ENCODE data around the gene TFDP1. TPM values are rescaled to one million over a fixed set of nuclear protein-coding genes. Genes with fewer than 3 reads are reported as not detected.

TFDP1 gene
- total RNA-seq, 1 experiment from 2014 or later, result 140 TPM

DNA sequence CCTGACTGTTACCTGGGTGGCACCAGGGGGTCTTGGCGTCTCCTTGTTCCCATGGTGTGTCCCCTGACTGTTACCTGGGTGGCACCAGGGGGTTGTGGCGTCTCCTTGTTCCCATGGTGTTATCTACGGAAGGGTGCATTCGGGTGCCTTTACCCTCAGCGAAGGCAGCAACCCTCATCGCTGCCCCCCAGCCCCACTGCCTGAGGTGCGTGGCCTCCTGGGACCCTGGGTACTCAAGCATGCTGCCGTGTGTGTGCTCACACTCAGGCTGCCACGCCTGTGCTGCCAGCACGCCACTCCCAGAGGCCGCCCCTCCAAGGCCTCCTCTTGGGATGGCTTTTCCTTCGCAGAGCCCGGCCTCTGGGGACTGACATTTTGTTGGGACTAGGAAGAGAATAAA, 25.1 kb downstream of the TFDP1 start:
- H3K4me1 ChIP-seq, result no peaks in the 10 kb centered on the region
- H3K4me1 Mint-ChIP-seq (ENCODE audit: low read depth, unreplicated experiment), result no peaks in the 10 kb centered on the region
- BruUV-seq (replicated peaks), result no TSS peak
- DNase-seq, result no peak
- CTCF ChIA-PET, result no interaction called here
- H3K27me3 ChIP-seq (replicated peaks; ENCODE audit: control insufficient read depth, insufficient read depth, low read length), result no peaks in the 10 kb centered on the region
- peaks cover 69% of the 10 kb centered on the region for H3K36me3 Mint-ChIP-seq (ENCODE audit: insufficient read depth, unreplicated experiment)
- no peaks in the 10 kb centered on the region for H3K9me3 ChIP-seq
- no peak overlapping the region for H3K27ac Mint-ChIP-seq (ENCODE audit: unreplicated experiment)
- H3K27me3 Mint-ChIP-seq (ENCODE audit: insufficient read depth, unreplicated experiment), result no peaks in the 10 kb centered on the region
- TF ChIP-seq CTCF (IDR thresholded peaks at IDR 0.05; ENCODE audit: insufficient read depth in 1 of 2, low read depth in 1 of 2, low read length in 1 of 2, severe bottlenecking in 1 of 2, unreplicated experiment in 1 of 2), result no peak
- intact Hi-C loops (cut with micrococcal nuclease; ENCODE audit: unreplicated experiment), result no loop called here
- peaks cover 9% of the 10 kb centered on the region for H3K36me3 ChIP-seq (ENCODE audit: control insufficient read depth, insufficient read depth, low read length)
- no peak overlapping the region for H3K4me3 ChIP-seq (ENCODE audit: low read depth, low read length)
- H3K9me3 Mint-ChIP-seq (ENCODE audit: unreplicated experiment), result no peaks in the 10 kb centered on the region
- H3K4me3 Mint-ChIP-seq (ENCODE audit: unreplicated experiment), result no peak overlapping the region
- POLR2A ChIA-PET, result no interaction called here

- H3K27ac Mint-ChIP-seq (ENCODE audit: unreplicated experiment), result no peak overlapping the region
- BruUV-seq (replicated peaks), result no TSS peak
- ChIA-PET POLR2A (no interaction called here), CTCF (no interaction called here)
- H3K4me3 Mint-ChIP-seq (ENCODE audit: unreplicated experiment), result no peak overlapping the region
- Histone ChIP-seq H3K27me3 (replicated peaks; ENCODE audit: control insufficient read depth, insufficient read depth, low read length) (no peaks in the 10 kb centered on the region), H3K9me3 (no peaks in the 10 kb centered on the region), H3K4me3 (ENCODE audit: low read depth, low read length) (no peak overlapping the region), H3K36me3 (ENCODE audit: control insufficient read depth, insufficient read depth, low read length) (peaks cover 9% of the 10 kb centered on the region), H3K4me1 (no peaks in the 10 kb centered on the region)
- peaks cover 63% of the 10 kb centered on the region for H3K36me3 Mint-ChIP-seq (ENCODE audit: insufficient read depth, unreplicated experiment)
- H3K4me1 Mint-ChIP-seq (ENCODE audit: low read depth, unreplicated experiment), result no peaks in the 10 kb centered on the region
- no peak for DNase-seq
- H3K27me3 Mint-ChIP-seq (ENCODE audit: insufficient read depth, unreplicated experiment), result no peaks in the 10 kb centered on the region
- no peaks in the 10 kb centered on the region for H3K9me3 Mint-ChIP-seq (ENCODE audit: unreplicated experiment)
- no peak for TF ChIP-seq CTCF (IDR thresholded peaks at IDR 0.05; ENCODE audit: insufficient read depth in 1 of 2, low read depth in 1 of 2, low read length in 1 of 2, severe bottlenecking in 1 of 2, unreplicated experiment in 1 of 2)
- intact Hi-C loops (cut with micrococcal nuclease; ENCODE audit: unreplicated experiment), result no loop called here
These were observed 25.7 kb downstream of the TFDP1 start for GRCh38 chr13:113610266-113610665.

DNA sequence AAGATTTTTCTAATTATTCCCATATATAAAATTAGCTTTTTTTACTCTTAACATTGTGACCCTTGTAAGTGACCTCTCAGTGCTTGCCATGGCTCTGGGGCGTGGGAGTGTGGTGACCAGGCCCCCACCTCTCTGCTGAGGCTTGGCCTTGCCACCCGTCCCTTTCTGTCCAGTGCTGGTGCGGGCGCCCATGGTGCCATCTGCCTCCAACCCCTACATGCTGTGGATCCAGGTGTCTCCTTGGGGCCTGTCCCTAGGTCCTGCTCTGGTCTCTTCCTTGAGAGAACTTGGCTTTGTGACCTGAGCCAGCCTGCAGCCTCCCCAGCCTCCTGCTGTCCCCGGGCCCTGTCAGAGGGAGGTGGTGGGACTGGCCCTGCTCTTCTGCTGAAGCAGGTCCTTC, 27.4 kb downstream of the TFDP1 start:
- H3K27me3 Mint-ChIP-seq (ENCODE audit: insufficient read depth, unreplicated experiment), result no peaks in the 10 kb centered on the region
- POLR2A ChIA-PET, result no interaction called here
- H3K4me1 Mint-ChIP-seq (ENCODE audit: low read depth, unreplicated experiment), result no peaks in the 10 kb centered on the region
- no TSS peak for BruUV-seq (replicated peaks)
- intact Hi-C loops (cut with micrococcal nuclease; ENCODE audit: unreplicated experiment), result no loop called here
- Histone ChIP-seq H3K36me3 (ENCODE audit: control insufficient read depth, insufficient read depth, low read length) (peaks cover 8% of the 10 kb centered on the region), H3K27me3 (replicated peaks; ENCODE audit: control insufficient read depth, insufficient read depth, low read length) (no peaks in the 10 kb centered on the region), H3K9me3 (no peaks in the 10 kb centered on the region), H3K4me1 (no peaks in the 10 kb centered on the region), H3K4me3 (ENCODE audit: low read depth, low read length) (no peak overlapping the region)
- no peaks in the 10 kb centered on the region for H3K9me3 Mint-ChIP-seq (ENCODE audit: unreplicated experiment)
- H3K4me3 Mint-ChIP-seq (ENCODE audit: unreplicated experiment), result no peak overlapping the region
- no peak for TF ChIP-seq CTCF (IDR thresholded peaks at IDR 0.05; ENCODE audit: insufficient read depth in 1 of 2, low read depth in 1 of 2, low read length in 1 of 2, severe bottlenecking in 1 of 2, unreplicated experiment in 1 of 2)
- no peak overlapping the region for H3K27ac Mint-ChIP-seq (ENCODE audit: unreplicated experiment)
- peaks cover 53% of the 10 kb centered on the region for H3K36me3 Mint-ChIP-seq (ENCODE audit: insufficient read depth, unreplicated experiment)
- CTCF ChIA-PET, result no interaction called here
- DNase-seq, result no peak

Data from Caco-2 (cell line).